ENCODE results near the gene RIOK2.
A peak's percentile ranks its signal among the peaks of the same experiment; 100 is the strongest.
"Not testable (repeated sequence)": the region's sequence is repeated elsewhere in the genome, so short reads cannot be mapped to it uniquely, and the experiment has no call there.

Gene RIOK2

DNA sequence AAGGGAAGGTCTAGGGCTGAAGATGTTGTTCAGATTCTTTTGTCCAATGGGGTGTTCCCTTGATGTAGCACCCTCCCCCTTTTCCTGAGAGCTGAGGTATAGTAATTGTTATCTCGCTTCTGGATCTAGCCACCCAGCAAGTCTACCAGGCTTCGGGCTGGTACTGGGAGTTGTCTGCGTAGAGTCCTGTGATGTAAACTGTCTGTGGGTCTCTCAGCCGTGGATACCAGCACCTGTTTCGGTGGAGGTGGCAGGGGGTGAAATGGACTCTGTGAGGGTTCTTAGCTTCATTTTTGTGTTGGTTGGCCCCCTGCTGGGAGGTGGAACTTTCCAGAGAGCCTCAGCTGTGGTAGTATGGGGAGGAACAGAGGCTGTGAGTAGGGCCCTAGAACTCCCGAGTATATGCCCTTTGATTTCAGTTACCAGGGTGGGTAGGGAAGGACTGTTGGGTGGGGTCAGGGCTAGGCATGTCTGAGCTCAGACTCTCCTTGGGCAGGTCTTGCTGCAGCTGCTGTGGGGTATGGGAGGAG, 25.2 kb upstream of the RIOK2 start:
- Histone ChIP-seq H3K4me1 (ENCODE audit: control insufficient read depth, insufficient read depth, low read length) (no peaks in the 10 kb centered on the region), H3K4me3 (ENCODE audit: insufficient read depth, low read depth, low read length) (no peak overlapping the region), H3K27me3 (ENCODE audit: control insufficient read depth, insufficient read depth, low read length, poor library complexity, severe bottlenecking) (no peaks in the 10 kb centered on the region), H3K27ac (ENCODE audit: insufficient read depth, low read depth, low read length, poor library complexity, severe bottlenecking) (no peak overlapping the region), H3K36me3 (ENCODE audit: control insufficient read depth, insufficient read depth, low read length) (no peaks in the 10 kb centered on the region), H3K9me3 (ENCODE audit: control insufficient read depth, low read length) (no peaks in the 10 kb centered on the region)
- WGBS, 2 experiments: 93 to 98% methylated on average over 6 of the region's 6 CpGs

DNA sequence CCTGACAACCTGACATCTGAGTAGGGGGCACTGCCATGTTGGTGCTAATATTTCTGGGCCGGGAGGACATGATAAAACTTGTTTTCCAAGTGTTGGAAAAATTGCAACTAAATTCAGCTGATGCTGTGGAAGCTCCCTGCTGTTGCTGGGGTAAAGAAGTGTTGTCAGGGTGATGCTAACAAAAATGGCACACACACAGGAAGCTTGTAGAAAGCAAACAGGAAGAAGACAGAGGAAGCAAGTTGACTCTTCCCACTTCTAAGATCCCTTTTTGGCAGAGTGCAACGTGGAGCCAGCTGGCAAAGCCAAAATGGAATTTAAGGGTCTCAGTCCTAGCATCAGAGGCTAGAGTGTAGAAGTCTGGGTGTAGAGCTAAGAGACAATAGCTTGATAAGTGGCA, 11.3 kb upstream of the RIOK2 start:
- Histone ChIP-seq H3K9me3 (ENCODE audit: control insufficient read depth, low read length) (no peaks in the 10 kb centered on the region), H3K27ac (ENCODE audit: insufficient read depth, low read depth, low read length, poor library complexity, severe bottlenecking) (no peak overlapping the region), H3K36me3 (ENCODE audit: control insufficient read depth, insufficient read depth, low read length) (no peaks in the 10 kb centered on the region), H3K4me3 (ENCODE audit: insufficient read depth, low read depth, low read length) (no peak overlapping the region), H3K27me3 (ENCODE audit: control insufficient read depth, insufficient read depth, low read length, poor library complexity, severe bottlenecking) (no peaks in the 10 kb centered on the region), H3K4me1 (ENCODE audit: control insufficient read depth, insufficient read depth, low read length) (no peaks in the 10 kb centered on the region)
- WGBS, 2 experiments: 47% methylated on average over 2 of the region's 2 CpGs

DNA sequence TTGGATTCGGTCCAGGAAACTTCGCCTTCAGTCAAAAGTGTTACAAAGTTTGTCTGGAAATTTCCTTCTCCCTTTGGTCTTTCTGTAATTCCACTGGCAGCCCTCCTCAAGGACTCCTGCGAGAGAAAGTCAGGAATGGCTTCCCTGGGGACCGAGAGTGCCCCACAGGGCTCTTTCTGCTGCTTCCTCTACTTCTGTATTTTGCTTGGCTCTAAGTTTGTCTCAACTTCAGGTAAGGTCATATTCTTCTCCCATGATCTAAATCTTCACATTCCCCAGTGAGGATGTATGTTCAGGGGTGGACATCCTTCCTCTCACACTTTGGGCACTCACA, 10.3 kb upstream of the RIOK2 start:
- Histone ChIP-seq H3K27ac (ENCODE audit: insufficient read depth, low read depth, low read length, poor library complexity, severe bottlenecking) (no peak overlapping the region), H3K4me3 (ENCODE audit: insufficient read depth, low read depth, low read length) (no peak overlapping the region), H3K9me3 (ENCODE audit: control insufficient read depth, low read length) (no peaks in the 10 kb centered on the region), H3K27me3 (ENCODE audit: control insufficient read depth, insufficient read depth, low read length, poor library complexity, severe bottlenecking) (no peaks in the 10 kb centered on the region), H3K4me1 (ENCODE audit: control insufficient read depth, insufficient read depth, low read length) (no peaks in the 10 kb centered on the region), H3K36me3 (ENCODE audit: control insufficient read depth, insufficient read depth, low read length) (no peaks in the 10 kb centered on the region)
- WGBS, 2 experiments: 88% methylated on average over 4 of the region's 4 CpGs

DNA sequence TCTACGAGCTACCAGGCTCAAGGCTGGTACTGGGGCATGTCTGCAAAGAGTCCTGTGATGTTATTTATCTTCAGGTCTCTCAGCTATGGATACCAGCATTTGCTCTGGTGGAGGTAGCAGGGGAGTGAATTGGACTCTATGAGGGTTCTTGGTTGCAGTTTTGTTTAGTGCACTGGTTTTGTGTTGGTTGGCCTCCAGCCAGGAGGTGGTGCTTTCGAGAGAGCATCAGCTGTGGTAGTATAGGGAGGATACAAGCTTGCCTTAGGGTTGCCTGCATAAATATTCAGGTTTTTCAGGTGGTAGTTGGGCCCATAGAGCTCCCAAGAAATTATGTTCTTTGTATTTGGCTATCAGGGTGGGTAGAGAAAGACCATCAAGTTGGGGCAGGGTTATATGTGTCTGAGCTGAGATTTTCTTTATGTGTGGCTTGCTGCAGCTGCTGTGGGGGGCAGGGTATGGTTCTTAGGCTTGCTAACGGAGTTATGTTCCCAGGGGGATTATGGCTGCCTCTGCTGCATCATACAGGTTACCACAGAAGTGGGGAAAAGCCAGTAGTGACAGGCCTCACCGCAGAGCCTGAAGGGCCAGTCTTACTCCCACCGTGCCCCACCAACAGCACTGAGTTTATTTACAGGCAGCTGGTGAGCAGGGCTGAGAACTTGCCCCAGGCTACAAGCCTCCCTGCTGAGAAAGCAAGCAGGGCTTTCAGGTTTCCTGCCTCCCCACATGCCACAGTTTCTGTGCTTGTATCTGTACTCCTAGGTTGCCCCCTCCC, 9.7 kb upstream of the RIOK2 start:
- 65 to 73% methylated on average over 5 of the region's 5 CpGs for WGBS, 2 experiments
- no peaks in the 10 kb centered on the region for H3K36me3 ChIP-seq (ENCODE audit: control insufficient read depth, insufficient read depth, low read length)
- no peaks in the 10 kb centered on the region for H3K9me3 ChIP-seq (ENCODE audit: control insufficient read depth, low read length)
- no peak overlapping the region for H3K27ac ChIP-seq (ENCODE audit: insufficient read depth, low read depth, low read length, poor library complexity, severe bottlenecking)
- H3K4me3 ChIP-seq (ENCODE audit: insufficient read depth, low read depth, low read length): no peak overlapping the region
- no peaks in the 10 kb centered on the region for H3K27me3 ChIP-seq (ENCODE audit: control insufficient read depth, insufficient read depth, low read length, poor library complexity, severe bottlenecking)
- no peaks in the 10 kb centered on the region for H3K4me1 ChIP-seq (ENCODE audit: control insufficient read depth, insufficient read depth, low read length)

DNA sequence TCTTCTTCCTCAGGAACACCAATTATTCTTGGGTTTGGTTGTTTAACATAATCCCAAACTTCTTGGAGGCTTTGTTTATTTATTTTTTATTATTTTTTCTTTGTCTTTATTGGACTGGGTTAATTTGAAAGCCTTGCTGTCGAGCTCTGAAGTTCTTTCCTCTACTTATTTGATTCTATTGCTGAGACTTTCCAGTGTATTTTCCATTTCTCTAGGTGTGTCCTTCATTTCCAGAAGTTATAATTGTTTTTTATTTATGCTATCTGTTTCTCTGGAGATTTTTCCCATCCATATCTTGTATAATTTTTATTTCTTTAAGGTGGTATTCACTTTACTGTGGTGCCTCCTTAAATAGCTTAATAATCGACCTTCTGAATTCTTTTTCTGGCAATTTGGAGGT, 8.8 kb upstream of the RIOK2 start:
- Histone ChIP-seq H3K4me1 (ENCODE audit: control insufficient read depth, insufficient read depth, low read length) (no peaks in the 10 kb centered on the region), H3K27ac (ENCODE audit: insufficient read depth, low read depth, low read length, poor library complexity, severe bottlenecking) (no peak overlapping the region), H3K36me3 (ENCODE audit: control insufficient read depth, insufficient read depth, low read length) (no peaks in the 10 kb centered on the region), H3K4me3 (ENCODE audit: insufficient read depth, low read depth, low read length) (no peak overlapping the region), H3K27me3 (ENCODE audit: control insufficient read depth, insufficient read depth, low read length, poor library complexity, severe bottlenecking) (no peaks in the 10 kb centered on the region), H3K9me3 (ENCODE audit: control insufficient read depth, low read length) (no peaks in the 10 kb centered on the region)
- WGBS, 2 experiments: 86 to 100% methylated on average over 2 of the region's 2 CpGs

DNA sequence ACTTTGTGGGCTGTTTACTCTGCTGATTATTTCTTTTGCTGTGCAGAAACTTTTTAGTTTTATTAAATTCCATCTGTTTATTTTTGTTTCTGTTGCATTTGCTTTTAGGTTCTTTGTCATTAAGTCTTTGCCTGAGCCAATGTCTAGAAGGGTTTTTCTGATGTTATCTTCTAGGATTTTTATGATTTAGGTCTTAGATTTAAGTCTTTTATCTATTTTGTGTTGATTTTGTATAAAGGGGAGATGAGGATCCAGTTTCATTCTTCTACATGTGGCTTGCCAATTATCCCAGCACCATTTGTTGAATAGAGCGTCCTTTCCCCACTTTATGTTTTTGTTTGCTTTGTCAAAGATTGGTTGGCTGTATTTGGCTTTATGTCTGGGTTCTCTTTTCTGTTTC, 6.5 kb upstream of the RIOK2 start:
- 100% methylated on average over 1 of the region's 1 CpG; no CpG with 5 or more reads in 1 of the 2 experiments for WGBS, 2 experiments
- H3K9me3 ChIP-seq (ENCODE audit: control insufficient read depth, low read length); H3K27ac ChIP-seq (ENCODE audit: insufficient read depth, low read depth, low read length, poor library complexity, severe bottlenecking); H3K36me3 ChIP-seq (ENCODE audit: control insufficient read depth, insufficient read depth, low read length); H3K4me3 ChIP-seq (ENCODE audit: insufficient read depth, low read depth, low read length); H3K27me3 ChIP-seq (ENCODE audit: control insufficient read depth, insufficient read depth, low read length, poor library complexity, severe bottlenecking); H3K4me1 ChIP-seq (ENCODE audit: control insufficient read depth, insufficient read depth, low read length): not testable (repeated sequence)

DNA sequence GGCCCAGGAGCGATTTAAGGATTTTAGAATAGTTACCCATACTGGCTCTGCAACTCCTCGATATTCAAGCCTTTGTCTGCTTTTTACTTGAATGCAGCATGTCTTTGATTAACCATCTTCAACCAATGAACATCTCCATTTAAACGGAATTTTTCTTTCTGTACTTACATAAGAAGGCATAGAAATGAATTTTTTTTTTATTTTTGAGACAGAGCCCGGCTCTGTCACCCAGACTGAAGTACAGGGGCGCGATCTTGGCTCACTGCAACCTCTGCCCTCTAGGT, 825 bp upstream of the RIOK2 start:
- Histone ChIP-seq H3K36me3 (ENCODE audit: control insufficient read depth, insufficient read depth, low read length) (peaks cover 10% of the 10 kb centered on the region), H3K4me3 (ENCODE audit: insufficient read depth, low read depth, low read length) (peak overlapping the region; percentile 85), H3K27me3 (ENCODE audit: control insufficient read depth, insufficient read depth, low read length, poor library complexity, severe bottlenecking) (no peaks in the 10 kb centered on the region), H3K27ac (ENCODE audit: insufficient read depth, low read depth, low read length, poor library complexity, severe bottlenecking) (no peak overlapping the region), H3K4me1 (ENCODE audit: control insufficient read depth, insufficient read depth, low read length) (peaks cover 7% of the 10 kb centered on the region), H3K9me3 (ENCODE audit: control insufficient read depth, low read length) (no peaks in the 10 kb centered on the region)
- 47 to 55% methylated on average over 5 to 6 of the region's 6 CpGs for WGBS, 2 experiments

DNA sequence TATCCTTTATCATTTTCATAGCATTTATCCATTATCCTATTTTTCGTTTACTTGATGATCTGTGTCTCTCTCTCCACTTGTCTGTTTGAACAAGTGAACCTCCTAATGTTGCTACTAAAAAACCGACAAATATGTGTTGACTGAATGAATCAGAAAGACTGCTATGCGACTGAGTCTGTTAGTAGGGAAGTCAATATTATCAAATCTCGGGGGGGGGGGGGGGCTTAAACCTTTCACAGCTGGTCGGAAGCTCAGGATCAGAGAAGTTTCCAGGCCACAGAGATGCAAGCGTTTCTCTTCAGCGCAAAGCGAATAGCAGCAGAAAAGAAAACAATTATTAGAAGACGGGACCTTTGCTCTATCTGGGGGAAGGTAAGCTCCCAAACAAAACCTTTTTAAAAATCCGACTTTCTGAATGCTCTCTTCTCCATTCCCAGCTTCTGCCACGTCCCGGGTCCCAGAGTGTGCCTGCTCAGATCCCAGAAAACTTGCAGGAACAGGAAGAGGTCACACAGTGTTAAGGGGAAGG, 412 bp downstream of the RIOK2 start:
- Histone ChIP-seq H3K4me3 (ENCODE audit: insufficient read depth, low read depth, low read length) (peak overlapping the region; percentile 85), H3K9me3 (ENCODE audit: control insufficient read depth, low read length) (no peaks in the 10 kb centered on the region), H3K27ac (ENCODE audit: insufficient read depth, low read depth, low read length, poor library complexity, severe bottlenecking) (peak overlapping the region; percentile 92), H3K4me1 (ENCODE audit: control insufficient read depth, insufficient read depth, low read length) (peaks cover 7% of the 10 kb centered on the region), H3K27me3 (ENCODE audit: control insufficient read depth, insufficient read depth, low read length, poor library complexity, severe bottlenecking) (no peaks in the 10 kb centered on the region), H3K36me3 (ENCODE audit: control insufficient read depth, insufficient read depth, low read length) (peaks cover 20% of the 10 kb centered on the region)
- 1 to 2% methylated on average over 12 of the region's 12 CpGs for WGBS, 2 experiments

DNA sequence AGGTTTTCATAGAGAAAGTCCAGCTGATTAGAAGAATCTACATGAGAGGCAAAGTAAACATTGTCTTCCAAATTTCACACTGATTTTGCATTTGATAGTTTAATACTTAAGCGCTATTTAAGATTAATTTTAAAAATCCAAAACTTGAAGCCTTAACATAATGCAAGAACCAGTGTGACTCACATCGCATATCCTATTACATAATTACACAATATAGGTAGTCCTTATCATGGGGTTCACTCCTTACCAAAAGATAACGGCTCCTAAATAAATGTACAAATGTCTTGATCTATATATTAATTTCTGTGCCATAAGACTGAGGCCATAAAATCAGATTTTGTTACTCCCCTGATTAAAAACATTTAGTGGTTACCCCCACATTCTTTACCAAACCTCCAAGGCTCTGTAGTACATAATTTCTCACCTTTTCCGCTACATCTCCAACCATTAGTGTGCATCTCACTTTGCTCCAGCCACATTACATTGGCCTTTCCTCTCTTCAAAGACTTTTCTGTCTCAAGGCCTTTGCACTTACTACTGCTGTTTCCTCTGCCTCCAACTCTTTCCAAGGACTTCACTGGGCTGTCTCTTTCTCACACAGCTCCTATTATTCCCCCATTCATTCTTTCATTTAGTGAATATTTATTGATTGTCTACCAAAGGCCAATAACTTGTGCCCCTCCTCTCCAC, 1.0 kb downstream of the RIOK2 start:
- Histone ChIP-seq H3K4me1 (ENCODE audit: control insufficient read depth, insufficient read depth, low read length) (peaks cover 7% of the 10 kb centered on the region), H3K27ac (ENCODE audit: insufficient read depth, low read depth, low read length, poor library complexity, severe bottlenecking) (no peak overlapping the region), H3K27me3 (ENCODE audit: control insufficient read depth, insufficient read depth, low read length, poor library complexity, severe bottlenecking) (no peaks in the 10 kb centered on the region), H3K36me3 (ENCODE audit: control insufficient read depth, insufficient read depth, low read length) (peaks cover 26% of the 10 kb centered on the region), H3K9me3 (ENCODE audit: control insufficient read depth, low read length) (no peaks in the 10 kb centered on the region), H3K4me3 (ENCODE audit: insufficient read depth, low read depth, low read length) (peak overlapping the region; percentile 85)
- WGBS, 2 experiments: 92 to 97% methylated on average over 3 to 4 of the region's 4 CpGs

DNA sequence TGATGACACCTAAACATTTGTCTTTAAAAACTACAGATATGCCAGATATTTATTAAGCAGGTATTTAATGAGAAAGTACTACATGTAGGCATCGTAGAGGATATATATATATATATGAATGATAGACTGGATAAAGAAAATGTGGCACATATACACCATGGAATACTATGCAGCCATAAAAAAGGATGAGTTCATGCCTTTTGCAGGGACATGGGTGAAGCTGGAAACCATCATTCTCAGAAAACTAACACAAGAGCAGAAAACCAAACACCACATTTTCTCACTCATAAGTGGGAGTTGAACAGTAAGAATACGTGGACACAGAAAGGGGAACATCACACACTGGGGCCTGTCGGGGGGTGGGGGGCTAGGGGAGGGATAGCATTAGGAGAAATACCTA, 3.6 kb downstream of the RIOK2 start:
- H3K27me3 ChIP-seq (ENCODE audit: control insufficient read depth, insufficient read depth, low read length, poor library complexity, severe bottlenecking); H3K9me3 ChIP-seq (ENCODE audit: control insufficient read depth, low read length); H3K4me1 ChIP-seq (ENCODE audit: control insufficient read depth, insufficient read depth, low read length); H3K4me3 ChIP-seq (ENCODE audit: insufficient read depth, low read depth, low read length); H3K27ac ChIP-seq (ENCODE audit: insufficient read depth, low read depth, low read length, poor library complexity, severe bottlenecking): not testable (repeated sequence)
- WGBS, 2 experiments: 64% methylated on average over 3 of the region's 3 CpGs; no CpG with 5 or more reads in 1 of the 2 experiments
- peaks cover 32% of the 10 kb centered on the region for H3K36me3 ChIP-seq (ENCODE audit: control insufficient read depth, insufficient read depth, low read length)

Data from ectodermal cell (in vitro differentiated cells).